GM21717 (cell line): ENCODE measurements around the gene KCTD2.
"Not testable (repeated sequence)": the region's sequence is repeated elsewhere in the genome, so short reads cannot be mapped to it uniquely, and the experiment has no call there.

Experiments
- ATAC-seq: cut with Tn5 transposase; IDR thresholded peaks from one replicate; pipeline ENCODE4 v1.9.1; 2021; ENCODE audit warnings: mild to moderate bottlenecking, moderate library complexity; ENCODE audit not compliant: unreplicated experiment

Gene KCTD2

GRCh38 chr17:75046407-75047289 is at the start of gene KCTD2, which contains the start of gene ATP5PD:
KCTD2 (plus strand) TSS chr17:75047225; CDS start chr17:75047251, 26 bp downstream.
ATP5PD (minus strand) TSS chr17:75046969; CDS start chr17:75042650, 4,319 bp downstream.
- peak; percentile 86 for ATAC-seq

- no peak for ATAC-seq
Measured at GRCh38 chr17:74998783-74999182, 48.2 kb upstream of the KCTD2 start.

GRCh38 chr17:74999523-74999922 is 47.5 kb upstream of the KCTD2 start:
- no peak for ATAC-seq

GRCh38 chr17:75001915-75002843 is 44.8 kb upstream of the KCTD2 start:
- no peak for ATAC-seq

GRCh38 chr17:75003070-75003956 is 43.7 kb upstream of the KCTD2 start:
- no peak for ATAC-seq

- ATAC-seq, result no peak
Measured at GRCh38 chr17:75003957-75004355, 43.1 kb upstream of the KCTD2 start.

- no peak for ATAC-seq
Measured at GRCh38 chr17:75004371-75004770, 42.7 kb upstream of the KCTD2 start.

GRCh38 chr17:75005291-75005690 is 41.7 kb upstream of the KCTD2 start:
- ATAC-seq, result no peak

- not testable (repeated sequence) for ATAC-seq
Measured at GRCh38 chr17:75006084-75006483, 40.9 kb upstream of the KCTD2 start.

GRCh38 chr17:75006653-75007052 is 40.4 kb upstream of the KCTD2 start:
- ATAC-seq, result no peak

GRCh38 chr17:75008373-75008772 is 38.7 kb upstream of the KCTD2 start:
- ATAC-seq, result no peak

GRCh38 chr17:75009139-75009724 is 37.8 kb upstream of the KCTD2 start:
- ATAC-seq, result no peak

GRCh38 chr17:75010683-75011400 is 36.2 kb upstream of the KCTD2 start:
- ATAC-seq, result no peak

GRCh38 chr17:75011401-75012095 is 35.5 kb upstream of the KCTD2 start:
- no peak for ATAC-seq

GRCh38 chr17:75012096-75012345 is 35.0 kb upstream of the KCTD2 start:
- ATAC-seq, result no peak

- ATAC-seq, result peak; percentile 82
Measured at GRCh38 chr17:75012346-75013091, 34.5 kb upstream of the KCTD2 start, which contains the start of gene MRPL58. MRPL58 (plus strand) TSS chr17:75012670; CDS start chr17:75012687, 17 bp downstream.

- no peak for ATAC-seq
Measured at GRCh38 chr17:75013092-75013559, 33.9 kb upstream of the KCTD2 start.

- no peak for ATAC-seq
Measured at GRCh38 chr17:75019146-75019545, 27.9 kb upstream of the KCTD2 start.
